Activated CD8-positive, alpha-beta memory T cell treated with anti-CD3 and anti-CD28 coated beads for 48 hours (primary cell): ENCODE measurements around the gene LSM5.

Experiments used
- DNase-seq, 3 experiments: peaks; one replicate each; pipeline ENCODE4 v3.0.0-alpha.2; 2020; ENCODE audit warnings: low read depth in 2 of 3, low spot score in 2 of 3

LSM5 gene

DNA sequence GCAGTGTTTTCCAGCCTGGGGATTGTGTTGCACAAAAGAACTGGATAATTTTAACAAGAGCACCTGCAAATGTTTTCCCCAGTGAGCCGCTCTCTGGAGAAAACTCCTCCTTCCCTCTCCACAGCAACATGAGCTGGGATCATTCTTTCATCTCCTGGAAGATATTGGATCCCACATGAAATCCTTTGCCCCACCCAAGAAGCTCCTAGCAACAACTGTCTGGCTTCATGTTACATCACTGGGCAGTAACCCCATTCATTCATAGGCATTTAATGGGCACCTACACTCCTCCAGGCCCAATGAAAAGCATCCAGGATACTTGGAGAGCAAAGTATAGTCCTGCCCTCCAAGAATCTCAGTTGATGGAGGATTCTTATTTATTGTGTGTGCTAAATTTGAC is 27.2 kb downstream of the LSM5 start:
- no peak for DNase-seq

DNA sequence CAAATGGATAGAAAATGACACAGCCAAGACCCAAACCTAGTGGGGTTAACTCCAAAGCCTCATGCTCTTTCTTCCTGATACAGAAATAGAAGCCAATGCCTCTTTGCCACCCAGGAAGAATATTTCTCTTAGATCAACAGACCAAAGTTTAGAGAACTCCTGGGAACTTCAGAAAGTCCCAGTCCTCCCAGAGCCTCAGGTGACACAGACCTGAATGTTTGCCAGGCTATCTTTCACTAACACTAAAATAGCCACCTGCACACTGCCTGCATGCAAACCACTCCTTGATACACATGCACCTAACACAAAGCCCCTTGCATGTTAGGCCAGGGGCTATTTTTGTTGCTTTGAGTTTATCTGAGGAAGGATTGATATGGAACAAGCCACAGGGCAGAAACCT is 27.7 kb downstream of the LSM5 start:
- DNase-seq, result no peak

GRCh38 chr7:32461484-32461883 is 28.7 kb downstream of the LSM5 start:
- no peak for DNase-seq

DNA sequence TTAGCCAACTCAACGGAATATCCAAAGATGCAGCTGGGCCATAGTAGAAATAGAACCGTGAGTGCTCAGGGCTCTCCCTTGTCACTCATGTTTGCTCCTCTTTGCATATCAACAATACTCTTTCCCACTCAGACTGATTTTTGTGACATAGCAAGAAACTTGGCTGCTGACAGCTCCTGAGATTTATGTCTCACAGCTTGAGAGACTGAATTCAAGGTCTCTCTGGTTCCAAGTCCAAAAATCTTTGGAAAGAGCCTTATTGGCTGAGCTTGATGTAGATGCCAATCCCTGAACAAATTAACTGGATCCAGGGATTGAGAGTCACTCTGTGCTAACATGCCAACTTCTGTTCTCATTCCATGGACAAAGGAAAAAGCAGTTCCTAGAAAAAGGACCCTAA is 30.4 kb downstream of the LSM5 start:
- no peak for DNase-seq

DNA sequence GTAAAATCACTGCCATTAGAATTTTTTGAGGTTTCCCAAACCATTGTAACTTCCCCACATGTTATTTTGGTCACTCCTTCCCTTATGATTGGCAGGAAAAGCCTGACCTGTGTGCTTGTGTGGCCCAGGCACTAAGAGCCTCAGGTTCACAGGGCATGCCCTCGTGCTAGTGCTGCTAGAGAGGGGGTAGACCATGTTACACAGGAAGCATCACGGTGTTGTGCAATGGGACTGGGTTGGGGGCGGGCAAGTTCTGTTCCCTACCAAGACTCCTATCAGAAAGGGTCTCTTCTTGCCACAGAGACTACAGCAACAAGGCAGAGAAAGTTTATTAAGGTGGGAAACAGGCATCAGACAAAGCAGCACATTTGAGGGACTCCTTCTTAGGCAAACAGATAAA is 32.2 kb downstream of the LSM5 start:
- DNase-seq, result no peak

DNA sequence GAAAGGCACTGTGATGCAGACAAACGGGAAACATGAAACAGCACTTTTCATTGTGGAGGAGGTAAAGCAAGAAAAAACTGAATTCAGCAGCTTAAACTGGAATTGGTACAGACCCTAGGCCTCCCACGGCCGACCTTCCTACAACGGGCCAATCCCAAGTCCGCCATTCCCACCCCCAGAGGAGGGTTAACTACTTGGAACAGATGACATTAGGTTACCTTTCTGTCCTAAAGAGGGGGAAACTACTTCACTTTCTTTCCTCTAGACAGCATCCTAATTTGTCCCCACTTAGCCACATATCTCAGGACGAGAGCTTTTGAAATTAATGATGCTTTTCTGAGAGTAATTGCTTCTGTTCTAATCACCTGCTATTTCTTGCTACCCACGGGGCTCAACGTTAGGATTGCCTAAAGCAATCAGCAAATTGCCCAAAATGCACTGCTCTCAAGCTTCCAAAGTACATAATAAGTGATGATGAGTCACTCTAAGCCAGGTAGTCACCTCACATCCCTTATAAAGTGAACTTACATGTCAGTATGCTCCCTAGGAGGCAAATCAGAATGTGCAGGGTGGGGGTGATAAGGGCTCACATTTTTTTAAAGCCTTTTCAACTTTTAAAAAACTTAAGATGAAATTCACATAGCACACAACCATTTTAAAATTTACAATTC is 36.7 kb downstream of the LSM5 start:
- DNase-seq, result no peak

DNA sequence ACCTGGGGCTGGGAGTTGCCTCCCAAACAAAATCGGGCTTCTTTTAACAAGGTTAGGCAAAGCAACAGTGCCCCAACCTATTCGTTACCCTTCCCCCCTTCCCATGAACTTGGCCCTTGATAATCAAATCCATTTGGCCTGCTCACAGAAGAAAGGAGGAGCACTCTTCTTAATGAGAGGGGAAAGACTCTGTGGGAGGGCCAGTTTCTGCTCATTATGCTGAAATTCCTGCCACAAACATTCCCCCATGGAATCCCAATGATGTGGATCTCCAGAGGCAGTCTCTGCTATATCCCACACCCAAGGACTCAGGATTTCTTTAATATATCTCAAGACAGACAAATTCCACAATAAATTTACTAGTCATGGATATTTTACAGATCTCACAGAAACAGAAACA is 43.0 kb downstream of the LSM5 start:
- DNase-seq, result no peak

GRCh38 chr7:32436146-32436928 is 53.8 kb downstream of the LSM5 start:
- DNase-seq, result no peak
